SU-DHL-6 (cell line): Measurements from ENCODE around the gene ZDHHC5.

Source experiments
- H2AFZ ChIP-seq: fragments of 200-600 bp; sonication (generic); 2 replicates; pipeline ENCODE4 v1.6.1; 2014; ENCODE audit warnings: low read depth, mild to moderate bottlenecking, moderate library complexity, mixed read lengths, antibody characterized with exemption, low read length; ENCODE audit not compliant: severe bottlenecking
- H3F3A ChIP-seq: fragments of 200-600 bp; shearing (Covaris generic); 2 replicates; pipeline ENCODE4 v1.6.0; 2016; ENCODE audit warnings: antibody characterized with exemption, mild to moderate bottlenecking; ENCODE audit not compliant: insufficient read depth
- H3K27ac ChIP-seq: fragments of 200-600 bp; sonication (generic); 2 replicates; pipeline ENCODE4 v1.5.1; 2016; ENCODE audit warnings: low read depth, mild to moderate bottlenecking, low read length, moderate library complexity, mixed read lengths
- H3K27me3 ChIP-seq: fragments of 200-600 bp; sonication (generic), shearing (Covaris generic); 2 replicates; pipeline ENCODE4 v1.6.0; 2014; ENCODE audit warnings: mild to moderate bottlenecking, low read length
- H3K36me3 ChIP-seq: fragments of 200-600 bp; sonication (generic); 2 replicates; pipeline ENCODE4 v1.6.1; 2014; ENCODE audit warnings: mild to moderate bottlenecking, low read length, mixed read lengths
- H3K4me2 ChIP-seq: fragments of 300-600, 200-600 bp; shearing (Covaris generic), sonication (generic); 2 replicates; pipeline ENCODE4 v1.6.0; 2014; ENCODE audit warnings: low read length, low read depth, mild to moderate bottlenecking; ENCODE audit not compliant: poor library complexity, severe bottlenecking
- H3K4me3 ChIP-seq: fragments of 200-600 bp; sonication (generic); 2 replicates; pipeline ENCODE4 v1.5.1; 2014; ENCODE audit warnings: antibody characterized with exemption, low read length, mild to moderate bottlenecking, mixed read lengths; ENCODE audit not compliant: insufficient read depth, poor library complexity, severe bottlenecking
- H3K79me2 ChIP-seq: fragments of 200-600 bp; sonication (generic); 2 replicates; pipeline ENCODE4 v1.6.1; 2014; ENCODE audit warnings: mild to moderate bottlenecking, low read length, moderate library complexity; ENCODE audit not compliant: insufficient read depth
- H3K9ac ChIP-seq: fragments of 200-600 bp; sonication (generic); 2 replicates; pipeline ENCODE4 v1.7.0; 2014; ENCODE audit warnings: mild to moderate bottlenecking, low read length
- H3K9me2 ChIP-seq: fragments of 200-600 bp; sonication (generic); replicated peaks from 2 replicates; pipeline ENCODE4 v1.6.1; 2014; ENCODE audit warnings: low read length; ENCODE audit not compliant: insufficient read depth
- H3K9me3 ChIP-seq: fragments of 200-600 bp; sonication (generic); 2 replicates; pipeline ENCODE4 v1.6.1; 2014; ENCODE audit warnings: low read length, mixed read lengths; ENCODE audit not compliant: insufficient read depth
- H4K20me1 ChIP-seq: fragments of 200-600 bp; sonication (generic); 2 replicates; pipeline ENCODE4 v1.6.1; 2014; ENCODE audit warnings: low read depth, mild to moderate bottlenecking, antibody characterized with exemption, low read length, moderate library complexity, mixed read lengths
- CTCF ChIP-seq: fragments of 200-600 bp; sonication (generic); IDR thresholded peaks from one replicate; pipeline ENCODE4 v1.5.1; 2017; ENCODE audit warnings: antibody characterized with exemption, mild to moderate bottlenecking, low read length, moderate library complexity; ENCODE audit not compliant: insufficient read depth, poor library complexity, severe bottlenecking
- EZH2phosphoT487 ChIP-seq: fragments of 200-600 bp; sonication (generic), shearing (Covaris generic); conservative IDR thresholded peaks from 2 replicates; pipeline ENCODE4 v1.6.1; 2018; ENCODE audit warnings: mild to moderate bottlenecking, antibody characterized with exemption, low read length, moderate library complexity, mixed read lengths

ZDHHC5 gene

GRCh38 chr11:57646194-57646798, 21.6 kb upstream of the ZDHHC5 start:
- Histone ChIP-seq H4K20me1 (no peaks in the 10 kb centered on the region), H3F3A (no peaks in the 10 kb centered on the region), H3K9me3 (no peaks in the 10 kb centered on the region), H3K4me3 (no peak overlapping the region), H3K27me3 (no peaks in the 10 kb centered on the region), H3K36me3 (no peaks in the 10 kb centered on the region), H3K9me2 (no peaks in the 10 kb centered on the region), H2AFZ (no peak overlapping the region), H3K27ac (no peak overlapping the region), H3K4me2 (no peak overlapping the region), H3K79me2 (no peaks in the 10 kb centered on the region), H3K9ac (no peak overlapping the region)
- TF ChIP-seq CTCF (no peak), EZH2phosphoT487 (no peak)

GRCh38 chr11:57646799-57647303, 21.1 kb upstream of the ZDHHC5 start:
- H3K4me3 ChIP-seq = no peak overlapping the region
- no peaks in the 10 kb centered on the region for H3K9me3 ChIP-seq
- no peak overlapping the region for H2AFZ ChIP-seq
- H3K4me2 ChIP-seq = no peak overlapping the region
- H3F3A ChIP-seq = no peaks in the 10 kb centered on the region
- no peak overlapping the region for H3K27ac ChIP-seq
- no peaks in the 10 kb centered on the region for H3K79me2 ChIP-seq
- H4K20me1 ChIP-seq = no peaks in the 10 kb centered on the region
- no peaks in the 10 kb centered on the region for H3K36me3 ChIP-seq
- no peak for TF ChIP-seq CTCF
- no peak for TF ChIP-seq EZH2phosphoT487
- no peaks in the 10 kb centered on the region for H3K9me2 ChIP-seq
- H3K9ac ChIP-seq = no peak overlapping the region
- no peaks in the 10 kb centered on the region for H3K27me3 ChIP-seq

GRCh38 chr11:57647372-57647771, 20.5 kb upstream of the ZDHHC5 start:
- H3K27me3 ChIP-seq = no peaks in the 10 kb centered on the region
- no peak overlapping the region for H3K27ac ChIP-seq
- no peaks in the 10 kb centered on the region for H4K20me1 ChIP-seq
- no peak overlapping the region for H3K4me3 ChIP-seq
- no peaks in the 10 kb centered on the region for H3K79me2 ChIP-seq
- H3K9me2 ChIP-seq = no peaks in the 10 kb centered on the region
- H3K36me3 ChIP-seq = no peaks in the 10 kb centered on the region
- H3K9me3 ChIP-seq = no peaks in the 10 kb centered on the region
- H3F3A ChIP-seq = no peaks in the 10 kb centered on the region
- no peak overlapping the region for H2AFZ ChIP-seq
- H3K4me2 ChIP-seq = no peak overlapping the region
- TF ChIP-seq CTCF (no peak), EZH2phosphoT487 (no peak)
- no peak overlapping the region for H3K9ac ChIP-seq
